MCF 10A (cell line): ENCODE measurements around the gene CARS1. TPM values are rescaled to one million over a fixed set of nuclear protein-coding genes. Genes with fewer than 3 reads are reported as not detected.

Source experiments
- BruUV-seq: library from RNA; stranded (reverse); fragments of 400-500 nt; replicated peaks from 2 replicates; lab custom pipeline; 2021; lab: Mats Ljungman, UMichigan
- CTCF ChIA-PET: fragments of 300-600 bp; sonication (Branson Sonifier 250); formaldehyde crosslinking; extraction: SDS; loops from one replicate; lab custom pipeline; 2021; ENCODE audit warnings: antibody characterized with exemption, inconsistent platforms; lab: Yijun Ruan, JAX
- POLR2A ChIA-PET: fragments of 300-600, 350-650 bp; sonication (Branson Sonifier 250); formaldehyde crosslinking; extraction: SDS; loops from one replicate; lab custom pipeline; 2020; ENCODE audit warnings: antibody characterized with exemption, inconsistent platforms; lab: Yijun Ruan, JAX
- DNase-seq: peaks from one replicate; pipeline ENCODE4 v3.0.0-alpha.2; 2018; ENCODE audit not compliant: unreplicated experiment
- H3K27ac Mint-ChIP-seq: one replicate; pipeline ENCODE4 v1.8.0; 2022; ENCODE audit warnings: mild to moderate bottlenecking, low read depth, mixed read lengths; ENCODE audit not compliant: unreplicated experiment
- H3K27me3 Mint-ChIP-seq: one replicate; pipeline ENCODE4 v1.8.0; 2022; ENCODE audit warnings: mixed read lengths; ENCODE audit not compliant: insufficient read depth, unreplicated experiment
- H3K36me3 Mint-ChIP-seq: one replicate; pipeline ENCODE4 v1.8.0; 2022; ENCODE audit warnings: mild to moderate bottlenecking, moderate library complexity, mixed read lengths; ENCODE audit not compliant: insufficient read depth, unreplicated experiment
- H3K4me1 Mint-ChIP-seq: one replicate; pipeline ENCODE4 v1.8.0; 2022; ENCODE audit warnings: mixed read lengths; ENCODE audit not compliant: insufficient read depth, unreplicated experiment
- H3K4me3 Mint-ChIP-seq: one replicate; pipeline ENCODE4 v1.8.0; 2022; ENCODE audit warnings: mild to moderate bottlenecking, moderate library complexity, mixed read lengths; ENCODE audit not compliant: unreplicated experiment
- H3K9me3 Mint-ChIP-seq: one replicate; pipeline ENCODE4 v1.8.0; 2022; ENCODE audit warnings: mixed read lengths; ENCODE audit not compliant: unreplicated experiment
- CTCF ChIP-seq: fragments of 200-600 bp; IDR thresholded peaks from one replicate; pipeline ENCODE4 v1.8.0; 2022; ENCODE audit warnings: antibody characterized with exemption, mild to moderate bottlenecking; ENCODE audit not compliant: unreplicated experiment
- intact Hi-C: fragments of 100-400 bp; cut with micrococcal nuclease; formaldehyde crosslinking; loops from 2 replicates; pipeline ENCODE4 v1.14.1; 2022
- total RNA-seq: library from RNA; stranded (reverse); gene quantifications from 2 replicates; pipeline ENCODE4 v1.2.3, GENCODE V29; 2022

The CARS1 gene
- total RNA-seq, 1 experiment from 2014 or later = 150 TPM

- ChIA-PET CTCF (interaction anchor here (0.5 to 1.8 kb wide), 7 partner anchors 14 to 552 kb away, joined by 3 to 8 read pairs (median 3); no protein-coding TSS in a partner anchor), POLR2A (interaction anchor here (0.7 kb wide), 1 partner anchor 28 kb away, joined by 3 read pairs; no protein-coding TSS in a partner anchor)
- peaks cover 77% of the 10 kb centered on the region for H3K36me3 Mint-ChIP-seq
- no peak overlapping the region for H3K27ac Mint-ChIP-seq
- peaks cover 26% of the 10 kb centered on the region for H3K4me1 Mint-ChIP-seq
- H3K27me3 Mint-ChIP-seq = no peaks in the 10 kb centered on the region
- intact Hi-C loops = no loop called here
- no peak overlapping the region for H3K4me3 Mint-ChIP-seq
- DNase-seq = no peak
- BruUV-seq = no TSS peak
- no peak for TF ChIP-seq CTCF
- no peaks in the 10 kb centered on the region for H3K9me3 Mint-ChIP-seq
Observed at GRCh38 chr11:3006505-3007260, 50.5 kb downstream of the CARS1 start.

DNA sequence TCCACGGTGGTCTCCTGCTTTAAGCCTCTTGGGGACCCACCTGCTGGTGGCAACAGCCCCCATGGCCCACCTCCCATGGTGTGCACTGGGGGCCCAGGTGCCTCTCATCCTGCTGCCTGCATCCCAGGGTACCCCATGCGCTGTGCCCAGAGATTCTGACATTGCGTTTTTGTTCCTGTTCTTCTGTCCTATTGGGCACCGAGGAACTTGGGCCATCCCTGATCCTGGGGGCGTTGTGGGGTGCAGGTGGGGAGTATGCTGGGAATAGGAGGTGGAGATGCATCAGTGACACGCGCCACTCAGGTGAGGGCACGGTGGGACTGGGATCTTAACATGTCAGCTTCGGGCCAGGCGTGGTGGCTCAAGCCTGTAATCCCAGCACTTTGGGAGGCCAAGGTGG is 52.7 kb downstream of the CARS1 start:
- H3K4me1 Mint-ChIP-seq = peaks cover 42% of the 10 kb centered on the region
- ChIA-PET CTCF (interaction anchor here (0.9 to 1.8 kb wide), 7 partner anchors 8 to 87 kb away, joined by 3 to 9 read pairs (median 5); no protein-coding TSS in a partner anchor), POLR2A (interaction anchor here (0.7 to 8.7 kb wide), 7 partner anchors 9 to 464 kb away, joined by 3 to 161 read pairs (median 4); partner anchors contain the start of gene NAP1L4)
- BruUV-seq = no TSS peak
- H3K9me3 Mint-ChIP-seq = no peaks in the 10 kb centered on the region
- H3K4me3 Mint-ChIP-seq = no peak overlapping the region
- H3K27ac Mint-ChIP-seq = peak overlapping the region; percentile 22
- intact Hi-C loops = no loop called here
- peaks cover 71% of the 10 kb centered on the region for H3K36me3 Mint-ChIP-seq
- H3K27me3 Mint-ChIP-seq = no peaks in the 10 kb centered on the region
- no peak for TF ChIP-seq CTCF
- no peak for DNase-seq

- TF ChIP-seq CTCF = no peak
- Mint-ChIP-seq H3K4me3 (peak overlapping the region; percentile 29), H3K27ac (peak overlapping the region; percentile 46), H3K36me3 (peaks cover 64% of the 10 kb centered on the region), H3K9me3 (no peaks in the 10 kb centered on the region), H3K4me1 (peaks cover 42% of the 10 kb centered on the region), H3K27me3 (no peaks in the 10 kb centered on the region)
- BruUV-seq = no TSS peak
- DNase-seq = peak; percentile 51
- CTCF ChIA-PET = interaction anchor here (0.5 to 1.8 kb wide), 13 partner anchors 9 to 88 kb away, joined by 3 to 9 read pairs (median 3); no protein-coding TSS in a partner anchor
- POLR2A ChIA-PET = interaction anchor here (0.5 to 8.7 kb wide), 9 partner anchors 8 to 463 kb away, joined by 3 to 161 read pairs (median 4); partner anchors contain the start of gene NAP1L4
- intact Hi-C loops = no loop called here
Observed at GRCh38 chr11:3003396-3004231, 53.6 kb downstream of the CARS1 start.
